ENCODE results near the gene POLR3K. TPM values are rescaled to one million over a fixed set of nuclear protein-coding genes. Genes with fewer than 3 reads are reported as not detected.
"Not testable (repeated sequence)": the region's sequence is repeated elsewhere in the genome, so short reads cannot be mapped to it uniquely, and the experiment has no call there.

Gene POLR3K
- total RNA-seq, 1 experiment from 2014 or later = 11.2 TPM

GRCh38 chr16:42691-43090 lies 10.7 kb downstream of the POLR3K start:
- no peak for DNase-seq (ENCODE audit: low read depth)

GRCh38 chr16:42069-42457 lies 11.3 kb downstream of the POLR3K start:
- no peak for DNase-seq (ENCODE audit: low read depth)

- no peak for DNase-seq (ENCODE audit: low read depth)
These were observed 11.9 kb downstream of the POLR3K start for GRCh38 chr16:41439-42068.

GRCh38 chr16:38941-39892 lies 14.2 kb downstream of the POLR3K start:
- peak; percentile 13 for DNase-seq (ENCODE audit: low read depth)

- not testable (repeated sequence) for DNase-seq (ENCODE audit: low read depth)
These were observed 15.2 kb downstream of the POLR3K start for GRCh38 chr16:38206-38605.

- no peak for DNase-seq (ENCODE audit: low read depth)
These were observed 15.9 kb downstream of the POLR3K start for GRCh38 chr16:37511-37910.

- no peak for DNase-seq (ENCODE audit: low read depth)
These were observed 16.9 kb downstream of the POLR3K start for GRCh38 chr16:36336-36984.

- no peak for DNase-seq (ENCODE audit: low read depth)
These were observed 17.6 kb downstream of the POLR3K start for GRCh38 chr16:35678-36305.

- DNase-seq (ENCODE audit: low read depth) = no peak
These were observed 18.3 kb downstream of the POLR3K start for GRCh38 chr16:35011-35677.

GRCh38 chr16:34648-34987 lies 18.8 kb downstream of the POLR3K start:
- no peak for DNase-seq (ENCODE audit: low read depth)

GRCh38 chr16:33877-34647 lies 19.3 kb downstream of the POLR3K start:
- no peak for DNase-seq (ENCODE audit: low read depth)

GRCh38 chr16:33154-33876 lies 20.1 kb downstream of the POLR3K start:
- DNase-seq (ENCODE audit: low read depth) = not testable (repeated sequence)

GRCh38 chr16:30627-31026 lies 22.8 kb downstream of the POLR3K start:
- not testable (repeated sequence) for DNase-seq (ENCODE audit: low read depth)

- DNase-seq (ENCODE audit: low read depth) = not testable (repeated sequence)
These were observed 27.5 kb downstream of the POLR3K start for GRCh38 chr16:25926-26348.

- not testable (repeated sequence) for DNase-seq (ENCODE audit: low read depth)
These were observed 29.3 kb downstream of the POLR3K start for GRCh38 chr16:24151-24550.

- not testable (repeated sequence) for DNase-seq (ENCODE audit: low read depth)
These were observed 32.5 kb downstream of the POLR3K start for GRCh38 chr16:20886-21285.

GRCh38 chr16:17062-17765 lies 36.2 kb downstream of the POLR3K start:
- DNase-seq (ENCODE audit: low read depth) = not testable (repeated sequence)

GRCh38 chr16:10772-11171 lies 42.6 kb downstream of the POLR3K start:
- not testable (repeated sequence) for DNase-seq (ENCODE audit: low read depth)

- DNase-seq (ENCODE audit: low read depth) = no peak
These were observed 43.3 kb downstream of the POLR3K start for GRCh38 chr16:9903-10665.

All from M059J (cell line).